HepG2 (cell line): ENCODE results near the gene PLCG2. TPM values are rescaled to one million over a fixed set of nuclear protein-coding genes. Genes with fewer than 3 reads are reported as not detected.

Experiments
- ATAC-seq: fragments of 200-7000 bp; cut with Tn5 transposase; 3 replicates; pipeline ENCODE4 v1.9.1; 2020; ENCODE audit warnings: mild to moderate bottlenecking, moderate library complexity
- BruUV-seq: library from RNA; stranded (reverse); fragments of 400-500 nt; replicated peaks from 2 replicates; lab custom pipeline; 2021; lab: Mats Ljungman, UMichigan
- CTCF ChIA-PET: fragments of 300-600 bp; formaldehyde crosslinking; extraction: SDS; loops from one replicate; lab custom pipeline; 2021; ENCODE audit warnings: low total read pairs, inconsistent platforms, low intra/inter-chr PET ratio; lab: Yijun Ruan, JAX
- POLR2A ChIA-PET: fragments of 350-600 bp; sonication (Branson Sonifier 250); formaldehyde crosslinking; loops from one replicate; lab custom pipeline; 2020; ENCODE audit warnings: antibody characterized with exemption, inconsistent platforms; lab: Yijun Ruan, JAX
- DNase-seq: peaks from one replicate; pipeline ENCODE4 v3.0.0-alpha.2; 2015; ENCODE audit warnings: low spot score
- FAIRE-seq: peaks from 3 replicates; lab custom pipeline; 2011; peaks lifted over from hg19 to GRCh38; lab: Jason Lieb, UNC
- H2AFZ ChIP-seq: one replicate; pipeline ENCODE4 v1.6.1; 2011; ENCODE audit warnings: low read length, inconsistent platforms
- H3K27ac ChIP-seq: fragments of 300-600 bp; 3 replicates; pipeline ENCODE4 v1.8.0; 2011; ENCODE audit warnings: mixed run types, mild to moderate bottlenecking, mixed read lengths, low read length, inconsistent platforms; ENCODE audit not compliant: insufficient read depth; ENCODE audit errors: extremely low read length
- H3K27me3 ChIP-seq, 2 experiments: fragments of 200-600 bp in 1 of 2; 2 replicates in 1 of 2; 3 replicates in 1 of 2; pipeline versions ENCODE4 v1.6.0 to v1.8.0; 2011; ENCODE audit warnings: low read length in 2 of 2, mild to moderate bottlenecking in 2 of 2, moderate library complexity in 2 of 2, inconsistent platforms in 1 of 2; ENCODE audit not compliant: insufficient read depth in 2 of 2, control insufficient read depth in 1 of 2
- H3K36me3 ChIP-seq, 2 experiments: fragments of 200-600 bp in 1 of 2; replicated peaks in 1 of 2; 2 replicates in 1 of 2; 3 replicates in 1 of 2; pipeline versions ENCODE4 v1.5.1 to v1.8.0; 2011; ENCODE audit warnings: low read length in 2 of 2, inconsistent platforms in 1 of 2; ENCODE audit not compliant: insufficient read depth in 2 of 2, control insufficient read depth in 1 of 2
- H3K4me1 ChIP-seq: 2 replicates; pipeline ENCODE4 v1.5.1; 2012; ENCODE audit warnings: low read length, inconsistent platforms; ENCODE audit not compliant: insufficient read depth
- H3K4me2 ChIP-seq: 2 replicates; pipeline ENCODE4 v1.6.0; 2011; ENCODE audit warnings: low read depth, low read length, inconsistent platforms
- H3K4me3 ChIP-seq, 3 experiments: fragments of 200-600 bp in 1 of 3; sonication (generic), shearing (Covaris generic) in 1 of 3; replicated peaks in 1 of 3; 2 replicates each; pipeline ENCODE4 v1.5.1; 2011 to 2016; ENCODE audit warnings: low read length in 3 of 3, inconsistent platforms in 2 of 3, low read depth in 2 of 3, mild to moderate bottlenecking in 2 of 3, control low read depth in 1 of 3, mixed read lengths in 1 of 3; ENCODE audit not compliant: insufficient read depth in 1 of 3
- H3K79me2 ChIP-seq: one replicate; pipeline ENCODE4 v1.6.1; 2011; ENCODE audit warnings: low read length, inconsistent platforms; ENCODE audit not compliant: insufficient read depth
- H3K9ac ChIP-seq: 2 replicates; pipeline ENCODE4 v1.6.0; 2011; ENCODE audit warnings: mild to moderate bottlenecking, low read depth, low read length, inconsistent platforms; ENCODE audit not compliant: insufficient read depth
- H3K9me3 ChIP-seq: 2 replicates; pipeline ENCODE4 v1.5.1; 2012; ENCODE audit warnings: mild to moderate bottlenecking, low read length
- H4K20me1 ChIP-seq: 2 replicates; pipeline ENCODE4 v1.6.0; 2011; ENCODE audit warnings: inconsistent platforms, mild to moderate bottlenecking, low read length, moderate library complexity; ENCODE audit not compliant: insufficient read depth
- ARNT2 ChIP-seq: sonication (generic); formaldehyde crosslinking; IDR thresholded peaks from 2 replicates; pipeline ENCODE4 v1.8.0; 2022; ENCODE audit warnings: mild to moderate bottlenecking, low read depth, missing genetic modification reagents, moderate library complexity
- EED ChIP-seq: sonication (generic); formaldehyde crosslinking; IDR thresholded peaks from 2 replicates; pipeline ENCODE4 v1.5.0; 2020; ENCODE audit warnings: mild to moderate bottlenecking, missing genetic modification reagents
- IRX3 ChIP-seq: sonication (generic); formaldehyde crosslinking; IDR thresholded peaks from 2 replicates; pipeline ENCODE4 v1.8.1; 2023; ENCODE audit warnings: mild to moderate bottlenecking, low read depth, missing genetic modification reagents, borderline replicate concordance
- KLF6 ChIP-seq: IDR thresholded peaks from 2 replicates; pipeline ENCODE4 v1.8.0; 2016; ENCODE audit warnings: missing biosample characterization, missing genetic modification reagents
- NR2F6 ChIP-seq, 2 experiments: IDR thresholded peaks; 2 replicates each; pipeline ENCODE4 v1.6.1; 2016; ENCODE audit warnings: antibody characterized with exemption in 1 of 2, mild to moderate bottlenecking in 1 of 2
- SOX5 ChIP-seq: IDR thresholded peaks from 2 replicates; pipeline ENCODE4 v1.6.1; 2016; ENCODE audit warnings: borderline replicate concordance
- THAP11 ChIP-seq: IDR thresholded peaks from 2 replicates; pipeline ENCODE4 v1.6.1; 2016; ENCODE audit warnings: missing biosample characterization, missing genetic modification reagents
- ZFP1 ChIP-seq: IDR thresholded peaks from 2 replicates; pipeline ENCODE4 v1.6.1; 2016
- ZFP41 ChIP-seq: sonication (generic); formaldehyde crosslinking; IDR thresholded peaks from 2 replicates; pipeline ENCODE4 v1.4.0; 2020; ENCODE audit warnings: mild to moderate bottlenecking, missing genetic modification reagents, borderline replicate concordance
- ZNF20 ChIP-seq: sonication (generic); formaldehyde crosslinking; IDR thresholded peaks from 2 replicates; pipeline ENCODE4 v1.4.0; 2020; ENCODE audit warnings: mild to moderate bottlenecking, moderate library complexity, missing genetic modification reagents
- ZNF205 ChIP-seq: IDR thresholded peaks from 2 replicates; pipeline ENCODE4 v1.6.1; 2018; ENCODE audit warnings: missing biosample characterization, missing genetic modification reagents
- ZNF709 ChIP-seq: sonication (generic); formaldehyde crosslinking; IDR thresholded peaks from 2 replicates; pipeline ENCODE4 v1.5.0; 2020; ENCODE audit warnings: mild to moderate bottlenecking, missing genetic modification reagents
- WGBS: methylation state at CpG from one replicate; pipeline ENCODE4 v1.1.6; 2017; ENCODE audit warnings: low lambda C conversion rate; 5-methylcytosine and 5-hydroxymethylcytosine counted together
- in situ Hi-C: cut with HindIII; loops from 2 replicates; pipeline ENCODE4 v1.10.0; 2017; ENCODE audit warnings: low pct_unique_long_range_greater_than_20kb; ENCODE audit not compliant: extremely low pct_ligation_motif_present
- intact Hi-C: fragments of 100-400 bp; cut with micrococcal nuclease; formaldehyde crosslinking; loops from one replicate; pipeline ENCODE4 v1.10.0; 2022; ENCODE audit not compliant: unreplicated experiment
- polyA plus RNA-seq, 8 experiments: library from polyadenylated mRNA; depleted of rRNA in 3 of 8; stranded (reverse) in 7 of 8; unstranded in 1 of 8; fragments of >200 nt; fragmentation: Illumina TruSeq in 4 of 8; extraction: Trizol in 4 of 8; gene quantifications; 2 replicates each; pipeline versions ENCODE4 v1.2.1 to v1.2.3, GENCODE V29; 2011 to 2016; ENCODE audit warnings: low read depth in 4 of 8, missing spikeins in 1 of 8, mixed read lengths in 1 of 8; ENCODE audit not compliant: insufficient read depth in 1 of 8
- total RNA-seq, 5 experiments: library from RNA; depleted of rRNA; stranded (reverse); fragments of >200 nt; fragmentation: Illumina TruSeq; extraction: Trizol; gene quantifications; 2 replicates each; pipeline ENCODE4 v1.2.3, GENCODE V29; 2016; ENCODE audit warnings: low read depth in 1 of 5
- TF ChIP-seq, protein P1 (sequence below): IDR thresholded peaks from 2 replicates; pipeline ENCODE4 v1.6.1; 2012; ENCODE audit warnings: inconsistent platforms
- TF ChIP-seq, protein P2 (sequence below): sonication (generic); formaldehyde crosslinking; IDR thresholded peaks from 2 replicates; pipeline ENCODE4 v1.5.0; 2020; ENCODE audit warnings: missing genetic modification reagents, mild to moderate bottlenecking, borderline replicate concordance
- TF ChIP-seq, protein P3 (sequence below): sonication (generic); formaldehyde crosslinking; IDR thresholded peaks from 2 replicates; pipeline ENCODE4 v1.4.0; 2020; ENCODE audit warnings: mild to moderate bottlenecking, missing genetic modification reagents
- TF ChIP-seq, protein P4 (sequence below): sonication (generic); formaldehyde crosslinking; IDR thresholded peaks from 2 replicates; pipeline ENCODE4 v1.4.0; 2020; ENCODE audit warnings: missing genetic modification reagents, mild to moderate bottlenecking, borderline replicate concordance

Gene PLCG2
- total and polyA plus RNA-seq, 2 of the 13 experiments (the other 11 are each of a cell fraction or from before 2014, with no cell fraction given) = 0.13 to 0.18 TPM

DNA sequence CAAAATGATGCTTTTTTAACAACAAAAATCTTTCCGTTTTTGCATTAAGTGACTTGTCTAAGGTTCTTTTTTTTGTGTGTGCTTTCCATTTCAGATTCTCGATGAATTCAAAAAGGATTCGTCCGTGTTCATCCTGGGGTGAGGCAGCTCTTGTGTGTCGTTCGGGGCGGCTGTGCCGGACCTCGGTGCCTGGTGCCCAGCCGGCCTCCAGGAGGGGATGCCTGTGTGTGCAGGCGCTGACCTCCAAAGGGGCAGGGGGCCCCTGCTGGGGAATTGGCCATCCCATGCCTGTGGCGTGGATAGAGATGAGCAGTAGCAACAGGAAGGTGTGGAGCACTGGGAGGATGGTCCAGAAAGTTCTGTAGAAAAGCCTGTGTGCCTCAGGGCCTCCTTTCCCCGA is 101.7 kb downstream of the PLCG2 start (continued):
- no peak for TF ChIP-seq ARNT2 (CRISPR knock-in tag)
- TF ChIP-seq NR2F6 (IDR thresholded peaks at IDR 0.05) = no peak
- TF ChIP-seq NR2F6 (CRISPR knock-in tag; IDR thresholded peaks at IDR 0.05) = no peak
- TF ChIP-seq IRX3 (CRISPR knock-in tag) = no peak
- no peak for TF ChIP-seq ZFP41 (CRISPR knock-in tag)
- TF ChIP-seq, protein P1, sequence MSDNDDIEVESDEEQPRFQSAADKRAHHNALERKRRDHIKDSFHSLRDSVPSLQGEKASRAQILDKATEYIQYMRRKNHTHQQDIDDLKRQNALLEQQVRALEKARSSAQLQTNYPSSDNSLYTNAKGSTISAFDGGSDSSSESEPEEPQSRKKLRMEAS = no peak
- TF ChIP-seq, protein P2, sequence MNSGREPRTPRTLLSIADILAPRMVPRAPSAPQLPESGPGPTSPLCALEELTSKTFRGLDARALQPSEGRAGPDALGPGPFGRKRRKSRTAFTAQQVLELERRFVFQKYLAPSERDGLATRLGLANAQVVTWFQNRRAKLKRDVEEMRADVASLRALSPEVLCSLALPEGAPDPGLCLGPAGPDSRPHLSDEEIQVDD (CRISPR knock-in tag) = no peak
- TF ChIP-seq, protein P3, sequence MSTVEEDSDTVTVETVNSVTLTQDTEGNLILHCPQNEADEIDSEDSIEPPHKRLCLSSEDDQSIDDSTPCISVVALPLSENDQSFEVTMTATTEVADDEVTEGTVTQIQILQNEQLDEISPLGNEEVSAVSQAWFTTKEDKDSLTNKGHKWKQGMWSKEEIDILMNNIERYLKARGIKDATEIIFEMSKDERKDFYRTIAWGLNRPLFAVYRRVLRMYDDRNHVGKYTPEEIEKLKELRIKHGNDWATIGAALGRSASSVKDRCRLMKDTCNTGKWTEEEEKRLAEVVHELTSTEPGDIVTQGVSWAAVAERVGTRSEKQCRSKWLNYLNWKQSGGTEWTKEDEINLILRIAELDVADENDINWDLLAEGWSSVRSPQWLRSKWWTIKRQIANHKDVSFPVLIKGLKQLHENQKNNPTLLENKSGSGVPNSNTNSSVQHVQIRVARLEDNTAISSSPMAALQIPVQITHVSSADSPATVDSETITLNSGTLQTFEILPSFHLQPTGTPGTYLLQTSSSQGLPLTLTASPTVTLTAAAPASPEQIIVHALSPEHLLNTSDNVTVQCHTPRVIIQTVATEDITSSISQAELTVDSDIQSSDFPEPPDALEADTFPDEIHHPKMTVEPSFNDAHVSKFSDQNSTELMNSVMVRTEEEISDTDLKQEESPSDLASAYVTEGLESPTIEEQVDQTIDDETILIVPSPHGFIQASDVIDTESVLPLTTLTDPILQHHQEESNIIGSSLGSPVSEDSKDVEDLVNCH (CRISPR knock-in tag) = no peak
- no peak for TF ChIP-seq ZNF709 (CRISPR knock-in tag)

DNA sequence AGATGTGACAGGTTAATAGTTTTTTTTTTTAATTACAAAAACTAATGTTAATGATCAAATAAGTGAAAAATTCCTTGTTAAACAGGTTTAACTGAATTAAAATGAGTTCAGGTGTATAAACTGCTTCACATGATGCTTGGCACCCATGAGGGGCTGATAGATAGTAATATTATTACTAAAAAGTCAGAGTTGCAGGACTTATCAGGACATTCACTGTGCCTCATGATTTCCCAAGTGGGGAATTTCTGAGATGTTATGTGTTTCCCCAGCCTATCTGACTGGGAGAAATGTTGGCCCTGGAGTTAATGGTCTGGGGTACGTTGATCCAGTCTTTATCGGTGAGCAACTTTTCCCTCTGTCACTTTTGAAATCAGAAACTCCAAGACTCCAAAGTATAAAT is 102.1 kb downstream of the PLCG2 start:
- WGBS = 58% methylated on average over 2 of the region's 2 CpGs
- H3K9ac ChIP-seq = no peak overlapping the region
- no peak overlapping the region for H3K4me2 ChIP-seq
- TF ChIP-seq KLF6 (CRISPR knock-in tag) = no peak
- no peak for TF ChIP-seq SOX5 (CRISPR knock-in tag)
- no peak for TF ChIP-seq ZFP1 (CRISPR knock-in tag)
- no peak for TF ChIP-seq THAP11
- TF ChIP-seq, protein P4, sequence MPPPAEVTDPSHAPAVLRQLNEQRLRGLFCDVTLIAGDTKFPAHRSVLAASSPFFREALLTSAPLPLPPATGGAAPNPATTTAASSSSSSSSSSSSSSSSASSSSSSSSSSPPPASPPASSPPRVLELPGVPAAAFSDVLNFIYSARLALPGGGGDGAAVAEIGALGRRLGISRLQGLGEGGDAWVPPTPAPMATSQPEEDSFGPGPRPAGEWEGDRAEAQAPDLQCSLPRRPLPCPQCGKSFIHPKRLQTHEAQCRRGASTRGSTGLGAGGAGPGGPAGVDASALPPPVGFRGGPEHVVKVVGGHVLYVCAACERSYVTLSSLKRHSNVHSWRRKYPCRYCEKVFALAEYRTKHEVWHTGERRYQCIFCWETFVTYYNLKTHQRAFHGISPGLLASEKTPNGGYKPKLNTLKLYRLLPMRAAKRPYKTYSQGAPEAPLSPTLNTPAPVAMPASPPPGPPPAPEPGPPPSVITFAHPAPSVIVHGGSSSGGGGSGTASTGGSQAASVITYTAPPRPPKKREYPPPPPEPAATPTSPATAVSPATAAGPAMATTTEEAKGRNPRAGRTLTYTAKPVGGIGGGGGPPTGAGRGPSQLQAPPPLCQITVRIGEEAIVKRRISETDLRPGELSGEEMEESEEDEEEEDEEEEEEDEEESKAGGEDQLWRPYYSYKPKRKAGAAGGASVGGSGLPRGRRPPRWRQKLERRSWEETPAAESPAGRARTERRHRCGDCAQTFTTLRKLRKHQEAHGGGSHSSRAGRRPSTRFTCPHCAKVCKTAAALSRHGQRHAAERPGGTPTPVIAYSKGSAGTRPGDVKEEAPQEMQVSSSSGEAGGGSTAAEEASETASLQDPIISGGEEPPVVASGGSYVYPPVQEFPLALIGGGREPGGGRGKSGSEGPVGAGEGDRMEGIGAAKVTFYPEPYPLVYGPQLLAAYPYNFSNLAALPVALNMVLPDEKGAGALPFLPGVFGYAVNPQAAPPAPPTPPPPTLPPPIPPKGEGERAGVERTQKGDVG = no peak
- no peak for TF ChIP-seq ZNF20
- no peak for TF ChIP-seq EED
- no peak for TF ChIP-seq ZNF205
- in situ Hi-C loops (no loop called here), intact Hi-C loops (no loop called here)
- no peak for FAIRE-seq
- ChIA-PET CTCF (no interaction called here), POLR2A (no interaction called here)
- BruUV-seq = no TSS peak
- DNase-seq = no peak
- peaks cover 11 to 30% of the 10 kb centered on the region in 2 experiments; a peak in 3 of 5 replicates for H3K27me3 ChIP-seq
- ATAC-seq = no peak
- H4K20me1 ChIP-seq = no peaks in the 10 kb centered on the region
- H3K27ac ChIP-seq = no peak overlapping the region
- no peak overlapping the region for H2AFZ ChIP-seq
- no peaks in the 10 kb centered on the region for H3K9me3 ChIP-seq
- no peak overlapping the region for H3K4me3 ChIP-seq
- H3K36me3 ChIP-seq = no peaks in the 10 kb centered on the region
- H3K79me2 ChIP-seq = no peaks in the 10 kb centered on the region
- H3K4me1 ChIP-seq = no peaks in the 10 kb centered on the region
